Liver (tissue), 9 donors: ENCODE measurements around the gene BFSP2. TPM values are rescaled to one million over a fixed set of nuclear protein-coding genes. Genes with fewer than 3 reads are reported as not detected.

Experiments
- DNase-seq: peaks from one replicate; pipeline ENCODE4 v3.0.0-alpha.2; 2017; ENCODE audit warnings: low spot score
- H3K27ac ChIP-seq, 2 donors: one replicate each; pipeline ENCODE4 v1.7.0; 2013; ENCODE audit warnings: inconsistent platforms in 2 of 2, low read length in 2 of 2, control low read depth in 1 of 2, low read depth in 1 of 2, mild to moderate bottlenecking in 1 of 2
- H3K27me3 ChIP-seq, 4 donors: one replicate each; pipeline versions ENCODE4 v1.6.1 to v1.7.0; 2013; ENCODE audit warnings: low read length in 3 of 4, inconsistent platforms in 1 of 4, mild to moderate bottlenecking in 1 of 4, moderate library complexity in 1 of 4; ENCODE audit not compliant: control insufficient read depth in 4 of 4, insufficient read depth in 4 of 4
- H3K36me3 ChIP-seq, 4 donors: one replicate each; pipeline versions ENCODE4 v1.6.1 to v1.7.0; 2013; ENCODE audit warnings: low read length in 3 of 4, mild to moderate bottlenecking in 3 of 4, low read depth in 1 of 4, moderate library complexity in 1 of 4; ENCODE audit not compliant: control insufficient read depth in 4 of 4, insufficient read depth in 3 of 4
- H3K4me1 ChIP-seq, 4 donors: one replicate each; pipeline versions ENCODE4 v1.6.1 to v1.7.0; 2013; ENCODE audit warnings: low read length in 3 of 4, mild to moderate bottlenecking in 3 of 4, moderate library complexity in 1 of 4; ENCODE audit not compliant: control insufficient read depth in 4 of 4, insufficient read depth in 4 of 4
- H3K4me3 ChIP-seq, 3 donors: one replicate each; pipeline versions ENCODE4 v1.6.1 to v1.7.0; 2013; ENCODE audit warnings: low read length in 3 of 3, control low read depth in 1 of 3, low read depth in 1 of 3, mild to moderate bottlenecking in 1 of 3
- H3K9ac ChIP-seq, 2 donors: one replicate each; pipeline ENCODE4 v1.7.0; 2013; ENCODE audit warnings: low read length in 2 of 2, mild to moderate bottlenecking in 2 of 2, moderate library complexity in 2 of 2, control low read depth in 1 of 2, low read depth in 1 of 2
- H3K9me3 ChIP-seq, 4 donors: one replicate each; pipeline versions ENCODE4 v1.6.1 to v1.7.0; 2013; ENCODE audit warnings: low read length in 3 of 4; ENCODE audit not compliant: control insufficient read depth in 4 of 4
- CTCF ChIP-seq: fragments of 150-350 bp; IDR thresholded peaks from 2 replicates; pipeline ENCODE4 v1.5.1; 2017; ENCODE audit warnings: improper control_type of control experiment, low read depth, low read length; ENCODE audit not compliant: missing input control
- FOXA2 ChIP-seq: IDR thresholded peaks from 2 replicates; pipeline ENCODE4 v1.6.1; 2016; ENCODE audit warnings: antibody characterized with exemption
- HNF4A ChIP-seq, 2 donors: conservative IDR thresholded peaks; 2 replicates each; pipeline ENCODE4 v1.6.1; 2016; ENCODE audit warnings: antibody characterized with exemption in 2 of 2, mild to moderate bottlenecking in 2 of 2
- JUND ChIP-seq, 2 donors: IDR thresholded peaks; 2 replicates each; pipeline ENCODE4 v1.6.1; 2016; ENCODE audit warnings: antibody characterized with exemption in 2 of 2
- NR2F2 ChIP-seq: IDR thresholded peaks from 2 replicates; pipeline ENCODE4 v1.6.1; 2016; ENCODE audit warnings: antibody characterized with exemption
- RAD21 ChIP-seq, 2 donors: IDR thresholded peaks; 2 replicates each; pipeline ENCODE4 v1.6.1; 2016; ENCODE audit warnings: antibody characterized with exemption in 2 of 2, mild to moderate bottlenecking in 2 of 2
- REST ChIP-seq: IDR thresholded peaks from 2 replicates; pipeline ENCODE4 v1.6.1; 2016; ENCODE audit warnings: antibody characterized with exemption, mild to moderate bottlenecking
- SP1 ChIP-seq: IDR thresholded peaks from 2 replicates; pipeline ENCODE4 v1.6.1; 2018; ENCODE audit warnings: antibody characterized with exemption, mild to moderate bottlenecking
- YY1 ChIP-seq: IDR thresholded peaks from 2 replicates; pipeline ENCODE4 v1.6.1; 2016; ENCODE audit warnings: antibody characterized with exemption, mild to moderate bottlenecking
- WGBS: extraction: QIAGEN DNeasy Blood & Tissue Kit; methylation state at CpG from one replicate; pipeline ENCODE4 v1.1.7; 2013; 5-methylcytosine and 5-hydroxymethylcytosine counted together
- polyA plus RNA-seq, 2 donors: library from polyadenylated mRNA; stranded (reverse) in 1 of 2; unstranded in 1 of 2; fragments of 200-250 nt in 1 of 2; fragments of >200 nt in 1 of 2; fragmentation: Nextera tagmentation in 1 of 2; extraction: Ambion mirVana in 1 of 2; gene quantifications; one replicate each; pipeline versions ENCODE4 v1.2.1 to v1.2.3, GENCODE V29; 2013 to 2015
- total RNA-seq, 2 donors: library from RNA; depleted of rRNA; stranded (reverse); fragments of >200 nt; gene quantifications; one replicate each; pipeline ENCODE4 v1.2.3, GENCODE V29; 2014
- TF ChIP-seq, protein P1 (sequence below): IDR thresholded peaks from 2 replicates; pipeline ENCODE4 v1.6.1; 2016; ENCODE audit warnings: antibody characterized with exemption
- donor health status: healthy.
- donor health status: healthy.
- donor health status: healthy.
- donor health status: healthy.
- donor health status: healthy.

BFSP2 gene
- total and polyA plus RNA-seq, 4 donors, result 0.42 TPM; not detected in 3

DNA sequence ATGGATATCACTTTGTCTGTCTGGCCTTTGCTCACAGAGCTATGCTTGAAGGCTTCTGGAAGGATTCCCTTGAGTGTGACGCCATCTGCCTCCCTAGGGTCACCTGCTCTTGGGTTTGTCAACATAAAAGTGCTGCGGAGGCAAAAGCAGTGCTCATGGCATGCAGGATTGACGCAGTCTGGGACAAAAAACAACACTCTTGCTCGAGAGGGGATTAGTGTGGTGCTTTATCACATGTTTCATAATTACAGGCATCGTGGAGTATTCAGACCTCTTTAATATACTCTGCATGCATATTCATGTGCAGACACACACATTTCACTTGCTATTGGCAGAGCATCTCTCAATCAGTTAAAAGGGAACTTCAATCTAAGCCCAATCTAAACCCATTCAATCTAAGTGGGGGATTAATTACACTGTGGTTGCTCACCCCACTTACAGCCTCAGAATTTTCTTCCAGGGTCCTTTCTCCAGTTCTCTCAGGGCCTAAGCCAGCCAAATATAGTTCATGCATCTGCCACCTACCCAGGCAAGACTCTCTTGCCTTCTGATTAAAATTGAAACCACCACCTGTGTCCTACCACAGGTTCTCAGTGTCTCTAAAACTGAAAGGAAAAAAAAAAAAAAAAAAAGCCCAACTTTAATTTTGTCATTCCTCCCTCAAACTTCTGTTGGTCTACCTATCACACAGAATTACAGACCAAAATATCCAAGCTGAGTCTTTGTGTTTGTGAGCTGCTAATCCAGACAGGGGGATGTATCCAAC lies 75.6 kb downstream of the BFSP2 start (continued):
- TF ChIP-seq REST, result no peak
- no peak for TF ChIP-seq CTCF
- TF ChIP-seq YY1, result no peak
- TF ChIP-seq HNF4A (conservative IDR thresholded peaks at IDR 0.05), result peak in 1 of 2 donors; percentile 17
- peak in 1 of 2 donors; percentile 9 for TF ChIP-seq JUND (IDR thresholded peaks at IDR 0.05)
- TF ChIP-seq SP1, result no peak

- H3K9ac ChIP-seq, result no peak overlapping the region
- no peak overlapping the region for H3K4me3 ChIP-seq
- no peaks in the 10 kb centered on the region for H3K27me3 ChIP-seq
- no peak overlapping the region for H3K27ac ChIP-seq
- no peak for DNase-seq
- TF ChIP-seq, protein P1, sequence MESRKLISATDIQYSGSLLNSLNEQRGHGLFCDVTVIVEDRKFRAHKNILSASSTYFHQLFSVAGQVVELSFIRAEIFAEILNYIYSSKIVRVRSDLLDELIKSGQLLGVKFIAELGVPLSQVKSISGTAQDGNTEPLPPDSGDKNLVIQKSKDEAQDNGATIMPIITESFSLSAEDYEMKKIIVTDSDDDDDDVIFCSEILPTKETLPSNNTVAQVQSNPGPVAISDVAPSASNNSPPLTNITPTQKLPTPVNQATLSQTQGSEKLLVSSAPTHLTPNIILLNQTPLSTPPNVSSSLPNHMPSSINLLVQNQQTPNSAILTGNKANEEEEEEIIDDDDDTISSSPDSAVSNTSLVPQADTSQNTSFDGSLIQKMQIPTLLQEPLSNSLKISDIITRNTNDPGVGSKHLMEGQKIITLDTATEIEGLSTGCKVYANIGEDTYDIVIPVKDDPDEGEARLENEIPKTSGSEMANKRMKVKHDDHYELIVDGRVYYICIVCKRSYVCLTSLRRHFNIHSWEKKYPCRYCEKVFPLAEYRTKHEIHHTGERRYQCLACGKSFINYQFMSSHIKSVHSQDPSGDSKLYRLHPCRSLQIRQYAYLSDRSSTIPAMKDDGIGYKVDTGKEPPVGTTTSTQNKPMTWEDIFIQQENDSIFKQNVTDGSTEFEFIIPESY, result no peak
- TF ChIP-seq REST, result no peak
- TF ChIP-seq RAD21 (IDR thresholded peaks at IDR 0.05), result no peak
- TF ChIP-seq NR2F2, result no peak
- no peak for TF ChIP-seq JUND (IDR thresholded peaks at IDR 0.05)
- TF ChIP-seq FOXA2, result no peak
- no peak for TF ChIP-seq HNF4A (conservative IDR thresholded peaks at IDR 0.05)
- peaks cover 0 to 12% (median 8%) of the 10 kb centered on the region in 4 donors for H3K4me1 ChIP-seq
- 82% methylated on average over 6 of the region's 6 CpGs for WGBS
- no peaks in the 10 kb centered on the region for H3K9me3 ChIP-seq
- H3K36me3 ChIP-seq, result no peaks in the 10 kb centered on the region
Observed at GRCh38 chr3:133476971-133477375, 77.1 kb downstream of the BFSP2 start.
